ENCODE data around the gene PQBP1.

DNA sequence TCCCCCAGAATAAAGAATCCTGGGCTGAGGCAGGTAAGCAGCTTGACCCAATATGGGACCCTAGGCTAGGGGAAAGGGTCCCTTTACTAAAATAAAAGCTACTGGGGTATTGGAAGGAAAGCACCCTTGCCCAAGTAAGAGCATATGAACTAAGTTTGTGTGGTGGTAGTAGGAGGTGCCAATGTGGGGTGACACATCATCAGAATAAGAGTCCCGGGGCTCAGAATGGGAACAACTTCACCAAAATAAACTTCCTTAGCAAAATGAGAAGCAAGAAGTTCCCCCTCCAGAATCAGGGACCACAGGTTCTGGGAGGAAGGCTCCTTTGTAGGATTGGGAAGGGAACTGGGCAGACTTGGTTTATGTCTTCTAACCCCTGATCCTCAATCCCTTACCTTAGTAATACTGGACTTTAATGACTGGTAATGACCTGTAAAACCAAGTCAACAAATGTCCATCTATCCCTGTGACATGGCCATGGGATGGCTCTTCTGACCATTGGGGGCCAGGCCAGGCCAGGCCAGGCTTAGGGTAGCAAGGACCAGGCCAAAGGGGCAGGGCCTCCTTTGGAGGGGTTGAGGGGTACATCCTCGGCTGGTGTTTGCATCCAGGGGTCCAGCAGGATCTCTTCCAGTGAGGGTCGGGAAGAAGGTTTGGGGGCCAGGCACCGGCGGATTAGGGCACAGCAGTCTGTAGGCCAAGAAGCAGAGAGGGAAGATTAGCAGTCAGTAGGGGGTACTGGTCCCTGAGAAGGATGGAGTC, 16.1 kb downstream of the PQBP1 start:
- TF ChIP-seq, protein P1, sequence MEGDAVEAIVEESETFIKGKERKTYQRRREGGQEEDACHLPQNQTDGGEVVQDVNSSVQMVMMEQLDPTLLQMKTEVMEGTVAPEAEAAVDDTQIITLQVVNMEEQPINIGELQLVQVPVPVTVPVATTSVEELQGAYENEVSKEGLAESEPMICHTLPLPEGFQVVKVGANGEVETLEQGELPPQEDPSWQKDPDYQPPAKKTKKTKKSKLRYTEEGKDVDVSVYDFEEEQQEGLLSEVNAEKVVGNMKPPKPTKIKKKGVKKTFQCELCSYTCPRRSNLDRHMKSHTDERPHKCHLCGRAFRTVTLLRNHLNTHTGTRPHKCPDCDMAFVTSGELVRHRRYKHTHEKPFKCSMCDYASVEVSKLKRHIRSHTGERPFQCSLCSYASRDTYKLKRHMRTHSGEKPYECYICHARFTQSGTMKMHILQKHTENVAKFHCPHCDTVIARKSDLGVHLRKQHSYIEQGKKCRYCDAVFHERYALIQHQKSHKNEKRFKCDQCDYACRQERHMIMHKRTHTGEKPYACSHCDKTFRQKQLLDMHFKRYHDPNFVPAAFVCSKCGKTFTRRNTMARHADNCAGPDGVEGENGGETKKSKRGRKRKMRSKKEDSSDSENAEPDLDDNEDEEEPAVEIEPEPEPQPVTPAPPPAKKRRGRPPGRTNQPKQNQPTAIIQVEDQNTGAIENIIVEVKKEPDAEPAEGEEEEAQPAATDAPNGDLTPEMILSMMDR (IDR thresholded peaks at IDR 0.05): no peak
- TF ChIP-seq POLR2A (IDR thresholded peaks at IDR 0.05): no peak
- no peak for TF ChIP-seq EP300 (IDR thresholded peaks at IDR 0.05)

Data from gastroesophageal sphincter (tissue), 3 donors.